Smooth muscle cell (in vitro differentiated cells): ENCODE data around the gene CORO2B. TPM values are rescaled to one million over a fixed set of nuclear protein-coding genes. Genes with fewer than 3 reads are reported as not detected.

Source experiments
- DNase-seq: peaks from one replicate; lab custom pipeline; 2025; ENCODE audit not compliant: unreplicated experiment; lab: John Stamatoyannopoulos, UW
- H2AFZ ChIP-seq: fragments of 200-600 bp; sonication (generic); 2 replicates; pipeline ENCODE4 v1.6.0; 2016; ENCODE audit warnings: antibody characterized with exemption, low read depth, mild to moderate bottlenecking
- H3F3A ChIP-seq: fragments of 200-600 bp; sonication (generic); 2 replicates; pipeline ENCODE4 v1.6.0; 2017; ENCODE audit warnings: antibody characterized with exemption, low read depth
- H3K27ac ChIP-seq: fragments of 200-600 bp; sonication (generic); 2 replicates; pipeline ENCODE4 v1.5.1; 2016; ENCODE audit warnings: low read depth, mild to moderate bottlenecking
- H3K27me3 ChIP-seq: fragments of 200-600 bp; sonication (generic); 2 replicates; pipeline ENCODE4 v1.6.1; 2016; ENCODE audit warnings: low read depth, mild to moderate bottlenecking
- H3K36me3 ChIP-seq: fragments of 200-600 bp; sonication (generic); 2 replicates; pipeline ENCODE4 v1.5.1; 2016; ENCODE audit warnings: low read depth
- H3K4me1 ChIP-seq: fragments of 200-600 bp; sonication (generic); 2 replicates; pipeline ENCODE4 v1.5.1; 2016; ENCODE audit warnings: low read depth
- H3K4me2 ChIP-seq: fragments of 200-600 bp; sonication (generic); 2 replicates; pipeline ENCODE4 v1.6.0; 2016; ENCODE audit warnings: mild to moderate bottlenecking
- H3K4me3 ChIP-seq: fragments of 200-600 bp; sonication (generic); 2 replicates; pipeline ENCODE4 v1.5.1; 2016; ENCODE audit warnings: mild to moderate bottlenecking
- H3K79me2 ChIP-seq: fragments of 200-600 bp; sonication (generic); 2 replicates; pipeline ENCODE4 v1.6.0; 2016; ENCODE audit warnings: low read depth, mild to moderate bottlenecking
- H3K9ac ChIP-seq: fragments of 200-600 bp; sonication (generic); 2 replicates; pipeline ENCODE4 v1.6.0; 2016; ENCODE audit warnings: low read depth
- H3K9me3 ChIP-seq: fragments of 200-600 bp; sonication (generic); replicated peaks from 2 replicates; pipeline ENCODE4 v1.5.1; 2016; ENCODE audit warnings: low read depth
- H4K20me1 ChIP-seq: fragments of 200-600 bp; sonication (generic); 2 replicates; pipeline ENCODE4 v1.6.0; 2016; ENCODE audit warnings: low read depth
- CTCF ChIP-seq: fragments of 200-600 bp; sonication (generic); IDR thresholded peaks from 2 replicates; pipeline ENCODE4 v1.5.1; 2017; ENCODE audit warnings: borderline replicate concordance, mild to moderate bottlenecking, antibody characterized with exemption; ENCODE audit not compliant: insufficient read depth, poor library complexity, severe bottlenecking
- WGBS: methylation state at CpG from one replicate; pipeline ENCODE4 v1.1.7; 2016; ENCODE audit warnings: low lambda C conversion rate; 5-methylcytosine and 5-hydroxymethylcytosine counted together
- polyA plus RNA-seq: library from polyadenylated mRNA; unstranded; fragments of >200 nt; fragmentation: Nextera tagmentation; extraction: Ambion mirVana; gene quantifications from 2 replicates; pipeline ENCODE4 v1.2.1, GENCODE V29; 2016
- total RNA-seq: library from RNA; depleted of rRNA; stranded (reverse); fragments of >200 nt; gene quantifications from 2 replicates; pipeline ENCODE4 v1.2.3, GENCODE V29; 2014

CORO2B gene
- total and polyA plus RNA-seq, 2 experiments from 2014 or later = 0.47 to 0.49 TPM

GRCh38 chr15:68612503-68612902 is 33.7 kb downstream of the CORO2B start:
- TF ChIP-seq CTCF = no peak
- no peaks in the 10 kb centered on the region for H3K36me3 ChIP-seq
- no peaks in the 10 kb centered on the region for H3K9me3 ChIP-seq
- no peaks in the 10 kb centered on the region for H3K27me3 ChIP-seq
- DNase-seq = no peak
- WGBS = 92% methylated on average over 3 of the region's 3 CpGs
- H3K4me1 ChIP-seq = peaks cover 24% of the 10 kb centered on the region
- H3K79me2 ChIP-seq = no peaks in the 10 kb centered on the region
- no peak overlapping the region for H3K27ac ChIP-seq
- H4K20me1 ChIP-seq = no peaks in the 10 kb centered on the region
- H3F3A ChIP-seq = no peaks in the 10 kb centered on the region
- no peak overlapping the region for H3K9ac ChIP-seq
- no peak overlapping the region for H3K4me3 ChIP-seq
- no peak overlapping the region for H3K4me2 ChIP-seq
- H2AFZ ChIP-seq = no peak overlapping the region

GRCh38 chr15:68612979-68613740 is 34.4 kb downstream of the CORO2B start:
- peaks cover 19% of the 10 kb centered on the region for H3K4me1 ChIP-seq
- H3K9me3 ChIP-seq = no peaks in the 10 kb centered on the region
- WGBS = 92% methylated on average over 6 of the region's 6 CpGs
- no peak for TF ChIP-seq CTCF
- no peaks in the 10 kb centered on the region for H3K79me2 ChIP-seq
- no peaks in the 10 kb centered on the region for H4K20me1 ChIP-seq
- no peak overlapping the region for H3K4me3 ChIP-seq
- no peaks in the 10 kb centered on the region for H3F3A ChIP-seq
- no peak overlapping the region for H3K27ac ChIP-seq
- no peak for DNase-seq
- no peak overlapping the region for H2AFZ ChIP-seq
- H3K36me3 ChIP-seq = no peaks in the 10 kb centered on the region
- H3K27me3 ChIP-seq = no peaks in the 10 kb centered on the region
- no peak overlapping the region for H3K9ac ChIP-seq
- H3K4me2 ChIP-seq = no peak overlapping the region

GRCh38 chr15:68614286-68615035 is 35.7 kb downstream of the CORO2B start:
- 52% methylated on average over 17 of the region's 17 CpGs for WGBS
- DNase-seq = no peak

More at GRCh38 chr15:68614286-68615035, 35.7 kb downstream of the CORO2B start:
- peaks cover 10% of the 10 kb centered on the region for H3K4me1 ChIP-seq
- H3K27ac ChIP-seq = no peak overlapping the region
- H3K79me2 ChIP-seq = no peaks in the 10 kb centered on the region
- no peaks in the 10 kb centered on the region for H3K9me3 ChIP-seq
- no peak overlapping the region for H3K9ac ChIP-seq
- no peaks in the 10 kb centered on the region for H3K27me3 ChIP-seq
- H3F3A ChIP-seq = no peaks in the 10 kb centered on the region
- no peak for TF ChIP-seq CTCF
- no peaks in the 10 kb centered on the region for H4K20me1 ChIP-seq
- peak overlapping the region; percentile 77 for H2AFZ ChIP-seq
- no peak overlapping the region for H3K4me3 ChIP-seq
- peak overlapping the region; percentile 37 for H3K4me2 ChIP-seq
- no peaks in the 10 kb centered on the region for H3K36me3 ChIP-seq
